CD4-positive, alpha-beta T cell treated with Interleukin-6 for 4 hours (primary cell): Measurements from ENCODE around the gene MYLK4.
A peak's percentile ranks its signal among the peaks of the same experiment; 100 is the strongest.
"Not testable (repeated sequence)": the region's sequence is repeated elsewhere in the genome, so short reads cannot be mapped to it uniquely, and the experiment has no call there.

ENCODE experiments used
- DNase-seq: peaks from one replicate; pipeline ENCODE4 v3.0.0-alpha.2; 2020; ENCODE audit warnings: mixed read lengths

MYLK4 gene

DNA sequence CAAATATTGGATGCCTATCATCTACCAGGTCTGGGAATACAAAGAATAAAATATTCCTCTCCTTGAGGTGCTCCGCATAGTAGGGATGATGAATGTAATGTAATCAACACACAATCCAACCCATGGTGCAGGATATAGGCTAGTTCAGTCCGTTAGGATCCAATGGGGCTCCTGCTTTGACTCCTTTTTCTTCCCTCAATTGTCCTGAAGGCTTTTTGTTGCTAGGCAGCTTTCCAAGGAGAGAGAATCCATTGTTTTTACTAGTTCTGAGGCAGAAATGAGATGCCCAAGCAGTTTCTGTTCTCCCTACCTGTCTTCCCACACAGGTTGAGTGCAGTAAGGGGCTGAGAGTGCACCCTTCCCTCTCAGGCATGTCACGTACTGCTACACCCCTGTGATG is 26.5 kb upstream of the MYLK4 start:
- no peak for DNase-seq

GRCh38 chr6:2775003-2775402 is 24.3 kb upstream of the MYLK4 start:
- DNase-seq = no peak

DNA sequence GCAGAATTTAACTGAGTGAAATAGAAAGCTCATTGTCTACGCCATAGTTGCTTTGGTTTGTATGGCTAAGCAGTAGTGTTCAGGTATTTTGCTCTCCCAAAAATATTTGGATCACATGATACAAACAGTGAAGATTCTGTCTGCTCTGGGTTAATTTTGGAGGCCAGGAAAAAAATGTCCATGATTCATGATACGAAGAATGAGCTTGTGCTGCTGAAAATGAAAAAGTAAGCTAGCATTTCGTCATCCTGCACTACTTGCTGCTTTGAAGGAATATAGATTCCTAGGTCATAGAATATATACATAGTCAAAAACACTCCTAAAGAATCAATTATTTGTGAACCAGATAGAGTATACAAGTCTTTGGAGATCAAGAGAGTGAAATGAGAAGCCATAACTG is 22.7 kb upstream of the MYLK4 start:
- DNase-seq = no peak

DNA sequence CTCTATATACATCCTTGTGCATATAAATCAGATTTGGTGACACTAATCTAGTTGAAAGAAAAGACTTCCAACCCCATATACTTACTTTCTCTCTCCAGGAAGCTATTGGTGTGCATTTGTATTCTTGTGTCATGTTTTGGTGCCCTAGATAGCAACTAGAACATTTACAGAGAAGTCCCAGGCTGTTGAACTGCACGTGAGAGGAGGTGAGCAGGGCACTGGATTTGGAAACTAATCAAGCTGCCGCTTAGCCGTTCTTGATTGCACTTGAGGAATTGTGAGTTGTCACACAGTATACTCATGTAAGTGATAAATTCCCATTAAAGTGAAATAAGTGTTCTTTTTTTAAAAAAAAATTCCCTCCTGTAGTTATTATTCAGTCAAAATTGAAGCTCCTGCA is 22.1 kb upstream of the MYLK4 start:
- no peak for DNase-seq

- no peak for DNase-seq
Observed at GRCh38 chr6:2771079-2771478, 20.4 kb upstream of the MYLK4 start.

DNA sequence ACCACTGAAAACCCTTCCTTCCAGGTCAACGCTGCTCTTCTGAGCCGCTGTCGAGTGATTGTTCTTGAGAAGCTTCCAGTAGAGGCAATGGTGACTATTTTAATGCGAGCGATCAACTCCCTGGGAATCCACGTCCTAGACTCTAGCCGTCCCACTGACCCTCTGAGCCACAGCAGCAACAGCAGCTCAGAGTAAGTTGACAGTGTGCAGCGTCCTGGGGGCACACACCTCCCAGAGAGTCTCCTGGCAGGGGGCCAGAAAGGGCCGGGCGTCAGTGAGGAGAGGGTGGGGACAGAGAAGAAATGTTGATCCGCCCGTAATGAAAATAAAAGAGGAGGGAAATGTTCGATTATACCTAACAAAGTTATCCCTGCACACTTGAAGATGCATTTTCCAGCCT is 19.4 kb upstream of the MYLK4 start:
- DNase-seq = no peak

DNA sequence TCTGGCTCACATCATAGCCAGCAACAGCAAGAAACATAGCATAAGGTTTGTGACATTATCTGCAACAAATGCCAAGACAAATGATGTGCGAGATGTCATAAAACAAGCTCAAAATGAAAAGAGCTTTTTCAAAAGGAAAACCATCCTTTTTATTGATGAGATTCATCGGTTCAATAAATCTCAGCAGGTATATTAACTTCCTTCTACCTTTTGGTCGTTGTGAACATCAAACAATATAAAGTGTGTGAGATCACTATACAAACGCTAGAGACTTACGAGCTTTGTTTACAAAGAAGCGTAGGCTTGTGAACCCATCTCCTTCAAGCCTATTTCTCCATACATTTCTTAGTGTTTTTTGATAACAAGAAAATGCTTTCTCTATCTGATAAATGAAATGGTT is 18.0 kb upstream of the MYLK4 start:
- DNase-seq = no peak

- DNase-seq = no peak
Observed at GRCh38 chr6:2767657-2768524, 17.2 kb upstream of the MYLK4 start.

GRCh38 chr6:2766767-2767656 is 16.3 kb upstream of the MYLK4 start:
- no peak for DNase-seq

DNA sequence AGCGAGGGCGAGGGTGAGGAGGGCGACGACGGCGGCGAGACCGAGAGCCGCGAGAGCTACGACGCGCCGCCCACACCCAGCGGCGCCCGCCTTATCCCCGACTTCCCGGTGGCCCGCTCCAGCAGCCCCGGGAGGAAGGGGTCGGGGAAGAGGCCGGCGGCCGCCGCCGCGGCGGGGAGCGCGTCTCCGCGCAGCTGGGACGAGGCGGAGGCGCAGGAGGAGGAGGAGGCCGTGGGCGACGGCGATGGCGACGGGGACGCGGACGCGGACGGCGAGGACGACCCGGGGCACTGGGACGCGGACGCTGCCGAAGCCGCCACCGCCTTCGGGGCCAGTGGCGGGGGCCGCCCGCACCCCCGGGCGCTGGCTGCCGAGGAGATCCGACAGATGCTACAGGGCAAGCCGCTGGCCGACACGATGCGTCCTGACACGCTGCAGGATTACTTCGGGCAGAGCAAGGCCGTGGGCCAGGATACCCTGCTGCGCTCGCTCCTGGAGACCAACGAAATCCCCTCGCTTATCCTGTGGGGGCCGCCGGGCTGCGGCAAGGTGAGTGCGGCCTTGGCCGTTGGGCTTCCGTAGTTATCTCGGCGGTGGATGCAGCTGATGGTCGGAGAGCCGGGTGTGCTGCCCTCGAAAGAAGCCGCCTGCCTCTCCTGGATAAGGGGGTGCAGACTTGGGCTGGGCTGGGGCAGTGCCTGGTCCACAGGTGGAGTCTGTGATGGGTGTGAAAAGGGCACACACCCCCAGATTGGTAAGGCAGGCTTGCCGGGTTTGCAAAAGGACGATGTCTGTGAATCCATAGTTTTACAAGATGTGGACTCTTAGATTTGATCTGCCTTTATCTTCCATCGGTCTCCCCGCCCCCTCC is 15.4 kb upstream of the MYLK4 start:
- DNase-seq = peak; percentile 49

DNA sequence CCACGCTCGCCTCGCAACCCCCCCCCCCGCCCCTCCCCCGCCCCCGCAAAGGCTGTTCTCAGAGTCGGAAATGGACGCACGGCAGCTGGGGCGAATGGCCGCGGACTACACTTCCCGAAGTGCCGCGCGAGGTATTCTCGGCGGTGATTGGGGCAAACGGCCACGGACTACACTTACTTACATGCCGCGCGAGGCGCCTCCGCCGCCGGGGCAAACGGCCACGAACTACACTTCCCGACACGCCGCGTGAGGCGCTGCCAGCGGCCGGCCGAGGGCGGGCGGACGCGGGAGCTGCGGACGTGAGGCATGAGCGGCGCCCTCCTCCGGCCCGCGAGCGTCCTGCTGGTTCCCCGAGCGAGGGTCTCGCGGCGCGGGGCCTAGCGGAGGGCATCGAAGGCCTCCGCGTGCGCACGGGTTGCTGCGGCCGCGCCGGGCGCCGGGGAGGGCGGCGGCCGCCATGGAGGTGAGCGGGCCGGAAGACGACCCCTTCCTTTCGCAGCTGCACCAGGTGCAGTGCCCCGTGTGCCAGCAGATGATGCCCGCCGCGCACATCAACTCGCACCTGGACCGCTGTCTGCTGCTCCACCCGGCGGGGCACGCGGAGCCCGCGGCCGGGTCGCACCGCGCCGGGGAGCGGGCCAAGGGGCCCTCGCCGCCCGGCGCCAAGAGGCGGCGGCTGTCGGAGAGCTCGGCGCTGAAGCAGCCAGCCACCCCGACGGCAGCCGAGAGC is 14.6 kb upstream of the MYLK4 start, which contains the start of gene WRNIP1:
Gene WRNIP1 (plus strand): TSS at position 228 of the 730 bp plus-strand sequence. CDS start 230 bp downstream, at position 458.
- DNase-seq = peak; percentile 97

DNA sequence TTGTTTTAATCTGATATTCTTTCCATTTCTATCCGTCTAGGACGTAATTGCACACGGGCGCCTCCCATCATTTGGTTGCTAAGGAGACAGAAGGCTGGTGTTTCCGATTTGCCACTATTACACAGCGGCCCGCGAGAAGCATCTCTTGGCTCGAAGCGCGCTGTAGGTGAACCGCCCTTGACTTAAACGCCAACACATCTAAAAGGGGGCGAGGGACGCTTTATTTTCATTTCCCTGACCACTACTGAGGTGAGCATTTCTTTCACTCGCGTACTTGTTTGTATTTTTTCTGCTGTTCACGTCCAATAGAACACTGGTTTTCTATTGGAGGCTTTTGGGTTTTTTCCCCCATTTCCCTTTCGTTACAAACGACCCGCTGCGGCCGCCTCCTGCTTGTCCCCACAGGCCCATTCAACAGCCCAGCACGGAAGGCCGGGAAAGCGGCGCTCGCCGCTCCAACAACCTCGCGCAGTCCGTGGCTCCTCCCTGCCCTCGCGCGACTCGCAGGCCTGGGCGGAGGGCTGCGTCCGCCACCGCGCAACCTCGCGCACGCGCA is 14.0 kb upstream of the MYLK4 start:
- peak; percentile 67 for DNase-seq

- no peak for DNase-seq
Observed at GRCh38 chr6:2763876-2764540, 13.3 kb upstream of the MYLK4 start.

- DNase-seq = no peak
Observed at GRCh38 chr6:2763345-2763841, 12.7 kb upstream of the MYLK4 start.

GRCh38 chr6:2762868-2763267 is 12.1 kb upstream of the MYLK4 start:
- not testable (repeated sequence) for DNase-seq

DNA sequence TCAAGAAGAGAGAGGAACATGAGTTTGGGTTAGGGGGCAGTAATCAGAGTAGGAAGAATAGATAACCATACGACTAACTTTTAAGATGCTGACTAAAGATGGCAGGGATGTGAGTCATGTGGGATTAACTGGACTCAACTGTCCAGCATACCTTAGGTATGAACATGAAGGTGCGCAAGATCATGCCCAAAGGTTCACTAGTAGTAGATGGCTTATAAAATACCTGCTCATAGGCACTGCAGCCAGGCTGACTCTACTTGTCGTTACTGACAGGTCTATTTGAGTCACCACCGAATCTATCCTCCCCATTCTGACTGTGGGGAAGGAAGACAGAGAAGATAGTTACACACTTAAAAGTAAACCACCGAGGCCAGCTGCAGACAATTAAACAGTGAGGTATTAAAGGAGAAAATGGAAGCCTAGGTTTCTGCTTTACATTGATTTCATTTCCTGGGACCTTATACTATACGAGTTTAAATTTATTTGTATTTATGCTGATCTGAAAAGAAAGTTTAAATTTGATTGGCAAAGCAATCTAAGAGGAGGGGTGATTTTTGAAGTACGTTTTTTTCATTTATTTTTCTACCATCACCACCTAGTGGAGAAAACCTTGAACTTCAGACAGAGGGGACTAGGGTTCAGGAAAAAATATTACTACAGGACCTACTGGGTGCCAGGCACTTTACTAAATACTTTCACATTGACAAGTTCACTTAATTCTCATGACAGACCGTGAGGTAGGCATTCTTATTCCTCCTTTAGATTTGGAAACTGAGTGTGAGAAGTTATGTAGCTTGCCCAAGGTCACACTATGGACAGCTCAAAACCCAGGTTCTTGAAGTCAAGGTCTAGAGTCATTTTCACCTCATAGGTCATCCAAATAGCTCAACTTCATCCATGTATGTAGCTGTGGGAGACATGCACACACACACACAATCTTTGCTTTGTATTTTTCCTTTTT is 10.4 kb upstream of the MYLK4 start:
- peak; percentile 16 for DNase-seq

DNA sequence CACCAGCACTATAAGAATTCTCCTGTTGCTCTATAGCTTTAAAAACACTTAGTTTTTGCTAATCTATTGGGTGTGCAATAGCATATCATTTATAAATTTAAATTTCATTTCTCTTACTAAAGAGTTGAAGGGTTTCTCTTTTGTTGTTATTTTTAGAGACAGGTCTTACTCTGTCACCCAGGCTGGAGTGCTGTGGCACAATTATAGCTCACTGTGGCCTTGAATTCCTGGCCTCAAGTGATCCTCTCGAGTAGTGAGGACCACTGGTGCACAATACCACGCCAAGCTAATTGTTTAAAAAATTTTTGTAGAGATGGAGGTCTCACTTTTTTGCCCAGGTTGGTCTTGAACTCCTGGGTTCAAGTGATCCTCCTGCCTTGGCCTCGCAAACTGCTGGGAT is 8.3 kb upstream of the MYLK4 start:
- DNase-seq = no peak

DNA sequence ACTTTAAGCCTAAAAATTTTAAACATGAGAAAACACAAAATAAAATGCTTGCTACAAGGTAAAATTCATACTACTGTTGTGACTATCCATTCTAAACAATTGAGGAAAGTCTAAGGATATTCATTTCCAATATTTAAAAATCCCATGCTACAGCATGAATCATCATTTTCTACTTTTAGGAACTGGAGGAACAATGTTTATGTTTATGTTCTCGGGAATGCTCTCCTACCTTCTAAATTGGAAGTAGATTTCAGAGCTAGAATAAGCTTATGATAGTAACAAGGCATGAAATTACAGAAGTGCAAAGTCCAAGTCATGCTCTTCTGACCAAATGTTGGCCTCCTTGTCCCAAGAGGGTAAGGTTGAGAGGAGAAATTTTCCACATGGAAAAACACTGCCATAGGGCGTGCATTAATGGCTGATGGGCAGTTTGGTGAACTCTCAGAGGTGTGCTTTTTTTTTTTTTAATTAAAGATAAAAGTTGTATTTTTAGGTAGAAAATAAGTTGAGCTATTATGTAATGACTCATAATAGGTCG is 6.0 kb upstream of the MYLK4 start:
- no peak for DNase-seq

- no peak for DNase-seq
Observed at GRCh38 chr6:2756241-2756640, 5.5 kb upstream of the MYLK4 start.
